IPS DF 6.9 (cell line): Measurements from ENCODE around the gene GPR180.

Source experiments
- DNase-seq: peaks from one replicate; pipeline ENCODE4 v3.0.0-alpha.2; 2013; ENCODE audit warnings: low read depth, low spot score
- H3K27ac ChIP-seq: one replicate; pipeline ENCODE4 v1.5.1; 2013; ENCODE audit warnings: low read length, control low read depth
- H3K27me3 ChIP-seq: 2 replicates; pipeline ENCODE4 v1.6.1; 2013; ENCODE audit warnings: mild to moderate bottlenecking, low read length; ENCODE audit not compliant: control insufficient read depth, insufficient read depth
- H3K36me3 ChIP-seq: 2 replicates; pipeline ENCODE4 v1.6.1; 2013; ENCODE audit warnings: low read length; ENCODE audit not compliant: control insufficient read depth, insufficient read depth
- H3K4me1 ChIP-seq: 2 replicates; pipeline ENCODE4 v1.6.1; 2013; ENCODE audit warnings: low read length; ENCODE audit not compliant: control insufficient read depth, insufficient read depth
- H3K4me3 ChIP-seq: 2 replicates; pipeline ENCODE4 v1.5.1; 2013; ENCODE audit warnings: mild to moderate bottlenecking, low read length
- H3K9me3 ChIP-seq: 2 replicates; pipeline ENCODE4 v1.6.1; 2013; ENCODE audit warnings: low read length, inconsistent platforms; ENCODE audit not compliant: control insufficient read depth, insufficient read depth
- WGBS: extraction: QIAGEN DNeasy Blood & Tissue Kit; methylation state at CpG from one replicate; pipeline ENCODE4 v1.1.7; 2013; ENCODE audit warnings: mixed read lengths, missing lambda C conversion rate; ENCODE audit not compliant: insufficient read length, insufficient coverage; 5-methylcytosine and 5-hydroxymethylcytosine counted together

The GPR180 gene

GRCh38 chr13:94567581-94567980 lies 34.1 kb upstream of the GPR180 start:
- Histone ChIP-seq H3K27me3 (no peaks in the 10 kb centered on the region), H3K27ac (no peak overlapping the region), H3K36me3 (peaks cover 6% of the 10 kb centered on the region; the same call in 1 of the 2 replicates), H3K4me3 (no peak overlapping the region), H3K4me1 (no peaks in the 10 kb centered on the region), H3K9me3 (no peaks in the 10 kb centered on the region)
- no CpG with 5 or more reads among the region's 3 CpGs for WGBS
- DNase-seq, result no peak

GRCh38 chr13:94568443-94568842 lies 33.2 kb upstream of the GPR180 start:
- DNase-seq, result no peak
- no CpG with 5 or more reads among the region's 1 CpG for WGBS
- peaks cover 8% of the 10 kb centered on the region; the same call in 1 of the 2 replicates for H3K36me3 ChIP-seq
- H3K4me3 ChIP-seq, result no peak overlapping the region
- no peaks in the 10 kb centered on the region for H3K27me3 ChIP-seq
- no peaks in the 10 kb centered on the region for H3K9me3 ChIP-seq
- no peak overlapping the region for H3K27ac ChIP-seq
- no peaks in the 10 kb centered on the region for H3K4me1 ChIP-seq

- H3K27me3 ChIP-seq, result no peaks in the 10 kb centered on the region
- WGBS, result no CpG with 5 or more reads among the region's 3 CpGs
- peaks cover 8% of the 10 kb centered on the region; the same call in 1 of the 2 replicates for H3K36me3 ChIP-seq
- H3K4me1 ChIP-seq, result no peaks in the 10 kb centered on the region
- no peak for DNase-seq
- H3K4me3 ChIP-seq, result no peak overlapping the region
- H3K9me3 ChIP-seq, result no peaks in the 10 kb centered on the region
- no peak overlapping the region for H3K27ac ChIP-seq
Measured at GRCh38 chr13:94569615-94570014, 32.0 kb upstream of the GPR180 start.

GRCh38 chr13:94579063-94579462 lies 22.6 kb upstream of the GPR180 start:
- Histone ChIP-seq H3K36me3 (peaks cover 8% of the 10 kb centered on the region; the same call in 1 of the 2 replicates), H3K4me3 (no peak overlapping the region), H3K9me3 (no peaks in the 10 kb centered on the region), H3K4me1 (no peaks in the 10 kb centered on the region), H3K27me3 (no peaks in the 10 kb centered on the region), H3K27ac (no peak overlapping the region)
- no peak for DNase-seq
- WGBS, result no CpG with 5 or more reads among the region's 1 CpG

GRCh38 chr13:94583926-94584325 lies 17.7 kb upstream of the GPR180 start:
- H3K36me3 ChIP-seq, result peaks cover 8% of the 10 kb centered on the region; the same call in 1 of the 2 replicates
- no peak overlapping the region for H3K4me3 ChIP-seq
- no peak for DNase-seq
- H3K4me1 ChIP-seq, result no peaks in the 10 kb centered on the region
- no peaks in the 10 kb centered on the region for H3K9me3 ChIP-seq
- no peaks in the 10 kb centered on the region for H3K27me3 ChIP-seq
- no CpG with 5 or more reads among the region's 1 CpG for WGBS
- H3K27ac ChIP-seq, result no peak overlapping the region

GRCh38 chr13:94585543-94586101 lies 16.0 kb upstream of the GPR180 start:
- Histone ChIP-seq H3K36me3 (peaks cover 8% of the 10 kb centered on the region; the same call in 1 of the 2 replicates), H3K27ac (no peak overlapping the region), H3K9me3 (no peaks in the 10 kb centered on the region), H3K27me3 (no peaks in the 10 kb centered on the region), H3K4me1 (no peaks in the 10 kb centered on the region), H3K4me3 (no peak overlapping the region)
- no CpG with 5 or more reads among the region's 6 CpGs for WGBS
- no peak for DNase-seq

- no CpG with 5 or more reads among the region's 7 CpGs for WGBS
Measured at GRCh38 chr13:94586371-94586770, 15.3 kb upstream of the GPR180 start.

GRCh38 chr13:94588541-94588940 lies 13.1 kb upstream of the GPR180 start:
- Histone ChIP-seq H3K4me3 (no peak overlapping the region), H3K36me3 (no peaks in the 10 kb centered on the region; the same call in 1 of the 2 replicates), H3K27me3 (no peaks in the 10 kb centered on the region), H3K27ac (no peak overlapping the region), H3K4me1 (no peaks in the 10 kb centered on the region), H3K9me3 (no peaks in the 10 kb centered on the region)
- DNase-seq, result no peak
- no CpG with 5 or more reads among the region's 4 CpGs for WGBS

More at GRCh38 chr13:94586371-94586770, 15.3 kb upstream of the GPR180 start:
- Histone ChIP-seq H3K36me3 (peaks cover 6% of the 10 kb centered on the region; the same call in 1 of the 2 replicates), H3K9me3 (no peaks in the 10 kb centered on the region), H3K4me3 (no peak overlapping the region), H3K27ac (no peak overlapping the region), H3K27me3 (no peaks in the 10 kb centered on the region), H3K4me1 (no peaks in the 10 kb centered on the region)
- no peak for DNase-seq

GRCh38 chr13:94590744-94591143 lies 10.9 kb upstream of the GPR180 start:
- Histone ChIP-seq H3K27ac (no peak overlapping the region), H3K4me3 (no peak overlapping the region), H3K4me1 (no peaks in the 10 kb centered on the region), H3K9me3 (no peaks in the 10 kb centered on the region), H3K36me3 (no peaks in the 10 kb centered on the region; the same call in 1 of the 2 replicates), H3K27me3 (no peaks in the 10 kb centered on the region)
- DNase-seq, result no peak
- WGBS, result no CpG with 5 or more reads among the region's 3 CpGs

GRCh38 chr13:94595001-94595949 lies 6.4 kb upstream of the GPR180 start:
- Histone ChIP-seq H3K27me3 (no peaks in the 10 kb centered on the region), H3K27ac (no peak overlapping the region), H3K4me1 (no peaks in the 10 kb centered on the region), H3K4me3 (peak overlapping the region; percentile 85), H3K9me3 (no peaks in the 10 kb centered on the region), H3K36me3 (no peaks in the 10 kb centered on the region; the same call in 1 of the 2 replicates)
- DNase-seq, result no peak
- WGBS, result no CpG with 5 or more reads among the region's 16 CpGs
